A549 (cell line): Measurements from ENCODE around the gene SMO.

Experiments used
- EHF ChIP-seq: fragments of 250-450 bp; sonication (Bioruptor Pico); IDR thresholded peaks from 2 replicates; pipeline ENCODE4 v1.5.0; 2020; ENCODE audit warnings: mild to moderate bottlenecking
- EP300 ChIP-seq, 2 experiments: fragments of >200 bp; sonication (Bioruptor Twin); formaldehyde crosslinking; IDR thresholded peaks; 2 replicates in 1 of 2; 3 replicates in 1 of 2; pipeline ENCODE4 v1.6.1; 2016 to 2017
- PHF8 ChIP-seq: fragments of 200-600 bp; sonication (generic); IDR thresholded peaks from 2 replicates; pipeline ENCODE4 v1.6.1; 2016; ENCODE audit warnings: low read depth, mild to moderate bottlenecking, antibody characterized with exemption, moderate library complexity, borderline replicate concordance
- RAD21 ChIP-seq, 2 experiments: fragments of >200 bp in 1 of 2; sonication (Bioruptor Twin) in 1 of 2; formaldehyde crosslinking in 1 of 2; IDR thresholded peaks in 1 of 2; conservative IDR thresholded peaks in 1 of 2; 2 replicates in 1 of 2; 3 replicates in 1 of 2; pipeline ENCODE4 v1.6.1; 2012 to 2018; ENCODE audit warnings: inconsistent platforms in 1 of 2
- TF ChIP-seq, protein P1 (sequence below): fragments of >200 bp; sonication (Bioruptor Twin); formaldehyde crosslinking; IDR thresholded peaks from 3 replicates; pipeline ENCODE4 v1.5.1; 2016
- TF ChIP-seq, protein P2 (sequence below): fragments of >200 bp; sonication (Bioruptor Twin); formaldehyde crosslinking; IDR thresholded peaks from 3 replicates; pipeline ENCODE4 v1.6.1; 2016

DNA sequence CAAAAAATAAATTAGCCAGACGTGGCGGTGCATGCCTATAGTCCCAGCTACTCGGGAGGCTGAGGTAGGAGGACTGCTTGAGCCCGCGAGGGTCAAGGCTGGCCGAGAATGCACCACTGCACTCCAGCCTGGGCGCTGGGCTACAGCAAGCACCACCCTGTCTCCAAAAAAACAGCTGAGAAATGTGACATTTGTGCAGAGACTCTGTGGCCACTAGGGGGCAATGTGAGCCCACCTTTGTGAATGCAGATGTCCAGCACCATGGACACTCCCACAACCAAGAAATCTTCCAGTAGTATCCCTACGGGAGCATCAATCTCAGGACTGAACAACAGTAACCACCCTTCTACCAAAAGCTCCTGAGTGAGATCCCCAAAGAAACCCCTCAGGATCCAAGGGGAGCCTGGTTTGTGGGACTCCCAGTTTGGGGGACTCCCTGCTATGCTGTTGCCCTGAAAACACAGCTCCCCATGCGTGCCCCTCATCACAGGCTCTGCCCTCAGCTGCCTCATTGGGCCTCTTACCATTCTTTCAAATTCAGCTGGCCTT is 30.2 kb downstream of the SMO start:
- TF ChIP-seq RAD21 (conservative IDR thresholded peaks at IDR 0.05 in 1 of 2, IDR thresholded peaks at IDR 0.05 in 1 of 2) (peak; percentile 96 to 98), PHF8 (no peak), EHF (CRISPR knock-in tag) (no peak), EP300 (IDR thresholded peaks at IDR 0.05) (no peak)
- TF ChIP-seq, protein P1, sequence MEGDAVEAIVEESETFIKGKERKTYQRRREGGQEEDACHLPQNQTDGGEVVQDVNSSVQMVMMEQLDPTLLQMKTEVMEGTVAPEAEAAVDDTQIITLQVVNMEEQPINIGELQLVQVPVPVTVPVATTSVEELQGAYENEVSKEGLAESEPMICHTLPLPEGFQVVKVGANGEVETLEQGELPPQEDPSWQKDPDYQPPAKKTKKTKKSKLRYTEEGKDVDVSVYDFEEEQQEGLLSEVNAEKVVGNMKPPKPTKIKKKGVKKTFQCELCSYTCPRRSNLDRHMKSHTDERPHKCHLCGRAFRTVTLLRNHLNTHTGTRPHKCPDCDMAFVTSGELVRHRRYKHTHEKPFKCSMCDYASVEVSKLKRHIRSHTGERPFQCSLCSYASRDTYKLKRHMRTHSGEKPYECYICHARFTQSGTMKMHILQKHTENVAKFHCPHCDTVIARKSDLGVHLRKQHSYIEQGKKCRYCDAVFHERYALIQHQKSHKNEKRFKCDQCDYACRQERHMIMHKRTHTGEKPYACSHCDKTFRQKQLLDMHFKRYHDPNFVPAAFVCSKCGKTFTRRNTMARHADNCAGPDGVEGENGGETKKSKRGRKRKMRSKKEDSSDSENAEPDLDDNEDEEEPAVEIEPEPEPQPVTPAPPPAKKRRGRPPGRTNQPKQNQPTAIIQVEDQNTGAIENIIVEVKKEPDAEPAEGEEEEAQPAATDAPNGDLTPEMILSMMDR: peak; percentile 94
- TF ChIP-seq, protein P2, sequence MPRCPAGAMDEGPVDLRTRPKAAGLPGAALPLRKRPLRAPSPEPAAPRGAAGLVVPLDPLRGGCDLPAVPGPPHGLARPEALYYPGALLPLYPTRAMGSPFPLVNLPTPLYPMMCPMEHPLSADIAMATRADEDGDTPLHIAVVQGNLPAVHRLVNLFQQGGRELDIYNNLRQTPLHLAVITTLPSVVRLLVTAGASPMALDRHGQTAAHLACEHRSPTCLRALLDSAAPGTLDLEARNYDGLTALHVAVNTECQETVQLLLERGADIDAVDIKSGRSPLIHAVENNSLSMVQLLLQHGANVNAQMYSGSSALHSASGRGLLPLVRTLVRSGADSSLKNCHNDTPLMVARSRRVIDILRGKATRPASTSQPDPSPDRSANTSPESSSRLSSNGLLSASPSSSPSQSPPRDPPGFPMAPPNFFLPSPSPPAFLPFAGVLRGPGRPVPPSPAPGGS: no peak
